Measurements from ENCODE around the gene SLC22A1.

GRCh38 chr6:160203522-160203921, 81.9 kb downstream of the SLC22A1 start:
- TF ChIP-seq CTCF (IDR thresholded peaks at IDR 0.05) (no peak), POLR2A (IDR thresholded peaks at IDR 0.05) (no peak), POLR2AphosphoS5 (IDR thresholded peaks at IDR 0.05) (no peak), EP300 (IDR thresholded peaks at IDR 0.05) (no peak)

All from gastroesophageal sphincter (tissue), 3 donors.